NCI-H128 (cell line): Measurements from ENCODE around the gene SV2B.

Source experiments
- DNase-seq: peaks from one replicate; lab custom pipeline; 2025; ENCODE audit not compliant: unreplicated experiment; lab: John Stamatoyannopoulos, UW

The SV2B gene

GRCh38 chr15:91136386-91136923, 36.4 kb downstream of the SV2B start:
- DNase-seq: no peak

DNA sequence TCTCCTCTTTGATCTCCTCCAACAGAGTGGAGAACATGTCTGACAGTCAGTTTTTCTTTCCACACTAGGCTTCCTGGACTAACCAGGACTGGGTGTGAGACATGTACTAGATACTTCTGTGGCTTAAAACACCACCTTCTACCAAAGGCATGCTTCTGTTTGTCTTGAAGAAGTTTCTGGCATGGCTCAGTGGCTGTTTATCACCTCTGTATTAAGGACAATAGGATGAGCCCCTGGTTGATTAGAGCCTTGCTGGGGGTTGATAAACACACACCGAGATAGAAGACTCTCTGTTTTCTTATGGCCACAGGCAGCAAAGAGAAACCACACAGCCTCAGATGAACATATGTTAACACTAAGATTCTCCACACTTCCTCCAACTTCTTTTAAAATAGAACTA, 40.5 kb downstream of the SV2B start:
- no peak for DNase-seq

DNA sequence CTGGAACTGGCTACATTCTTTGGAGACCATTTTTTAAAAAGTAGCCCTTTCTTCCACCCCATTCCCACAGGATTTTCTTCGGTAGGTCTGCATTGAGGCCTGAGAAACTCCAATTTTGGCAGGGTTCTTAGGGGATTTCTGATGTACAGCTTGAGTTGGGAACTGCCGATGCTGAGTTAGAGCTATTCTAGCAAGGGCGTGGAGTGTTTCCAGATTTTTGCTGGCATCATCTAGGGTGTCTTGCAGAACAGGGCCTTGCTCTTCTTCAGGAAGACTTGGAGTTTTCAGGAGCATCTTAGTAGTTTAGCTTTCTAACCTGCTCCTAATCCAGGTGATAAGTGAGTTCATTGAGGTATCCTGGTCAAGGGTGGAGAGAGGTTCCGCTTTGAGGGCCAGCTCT, 41.0 kb downstream of the SV2B start:
- no peak for DNase-seq

- no peak for DNase-seq
Observed at GRCh38 chr15:91142106-91142744, 42.2 kb downstream of the SV2B start.

DNA sequence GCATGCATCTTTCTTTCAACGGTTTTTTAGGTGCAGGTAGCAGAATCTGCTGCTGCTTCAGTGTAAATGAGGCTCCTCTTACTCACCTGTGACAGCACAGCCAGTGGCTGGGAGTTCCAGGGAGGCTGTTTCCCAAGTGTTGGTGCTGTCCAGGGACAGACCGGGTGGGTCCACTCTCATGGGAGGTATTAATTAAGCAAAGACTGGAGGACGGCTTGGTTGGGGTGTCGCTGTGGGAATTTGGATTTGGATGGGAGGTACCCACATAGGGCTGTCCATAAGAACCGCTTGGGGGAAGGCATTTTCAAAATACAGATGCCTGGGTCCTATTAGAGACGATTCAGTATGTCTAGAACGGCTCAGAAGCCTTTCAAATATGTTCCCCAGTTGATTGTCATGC, 42.9 kb downstream of the SV2B start:
- no peak for DNase-seq

DNA sequence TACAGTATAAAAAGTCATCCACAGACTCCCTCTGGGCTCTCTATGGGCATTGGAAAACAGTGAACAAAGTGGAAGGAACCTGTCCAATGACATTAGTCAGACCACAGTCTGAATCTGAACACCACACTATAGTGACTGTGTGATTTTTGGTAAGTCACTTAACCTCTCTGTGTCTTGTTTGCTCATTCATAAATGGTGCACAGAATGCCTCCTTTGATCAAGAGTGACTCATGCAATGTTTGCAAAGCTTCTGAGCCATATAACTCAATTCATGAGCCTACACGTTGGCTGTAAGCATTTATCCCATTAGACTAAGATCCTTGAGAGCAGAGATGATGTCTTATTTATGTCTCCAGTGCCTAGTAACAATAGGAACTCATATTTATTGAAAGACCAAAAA, 46.7 kb downstream of the SV2B start:
- DNase-seq: no peak

DNA sequence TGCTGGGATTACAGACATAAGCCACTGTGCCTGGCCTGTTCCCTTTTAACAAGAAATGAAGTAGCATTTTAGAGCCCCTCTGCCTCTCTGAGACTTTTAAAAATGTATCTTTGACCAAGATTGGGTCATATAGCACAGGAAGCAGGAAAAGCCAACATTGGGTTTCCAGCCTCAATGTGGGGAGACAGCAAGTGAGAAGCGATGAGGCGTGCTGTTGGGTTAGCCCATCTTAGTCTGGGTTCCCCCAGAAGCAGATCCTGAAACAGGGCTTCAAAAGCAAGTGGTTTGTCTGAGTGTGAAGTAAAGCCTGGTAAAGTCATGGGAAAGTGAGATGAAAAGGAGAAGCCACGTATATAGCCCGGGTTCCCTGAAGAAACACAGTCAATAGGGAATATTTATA, 48.2 kb downstream of the SV2B start:
- no peak for DNase-seq

GRCh38 chr15:91150502-91151160, 50.6 kb downstream of the SV2B start:
- DNase-seq: no peak

- DNase-seq: no peak
Observed at GRCh38 chr15:91151781-91152563, 51.9 kb downstream of the SV2B start.

GRCh38 chr15:91152896-91153581, 53.0 kb downstream of the SV2B start:
- no peak for DNase-seq

GRCh38 chr15:91153954-91154353, 53.9 kb downstream of the SV2B start:
- DNase-seq: no peak

DNA sequence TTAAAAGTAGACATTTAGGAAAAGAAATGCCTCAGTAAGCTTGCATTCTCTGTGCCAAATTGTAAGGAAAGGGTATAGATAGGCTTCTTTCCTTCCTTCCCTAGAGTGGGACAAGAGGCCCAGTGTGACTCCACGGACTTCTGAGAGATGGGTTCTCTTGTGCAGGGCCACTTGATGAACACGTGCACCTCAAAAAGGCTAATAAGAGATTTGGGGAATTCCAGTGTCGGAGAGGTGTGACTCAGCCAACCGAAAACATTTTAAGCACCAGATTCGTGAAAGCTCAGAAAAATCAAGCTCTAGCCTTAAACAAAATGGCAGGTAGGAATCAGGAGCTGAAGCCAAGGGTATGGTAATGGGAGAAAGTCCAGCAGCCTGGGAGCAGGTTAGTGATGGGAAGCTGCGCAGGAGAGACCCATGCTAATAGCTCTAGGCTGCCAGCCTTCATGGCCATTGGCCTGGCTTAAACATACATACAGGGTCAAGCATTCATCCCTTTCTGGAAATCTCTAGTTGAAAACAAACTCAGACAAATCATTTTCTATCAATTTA, 56.2 kb downstream of the SV2B start:
- DNase-seq: no peak

- no peak for DNase-seq
Observed at GRCh38 chr15:91158415-91159394, 58.6 kb downstream of the SV2B start.

DNA sequence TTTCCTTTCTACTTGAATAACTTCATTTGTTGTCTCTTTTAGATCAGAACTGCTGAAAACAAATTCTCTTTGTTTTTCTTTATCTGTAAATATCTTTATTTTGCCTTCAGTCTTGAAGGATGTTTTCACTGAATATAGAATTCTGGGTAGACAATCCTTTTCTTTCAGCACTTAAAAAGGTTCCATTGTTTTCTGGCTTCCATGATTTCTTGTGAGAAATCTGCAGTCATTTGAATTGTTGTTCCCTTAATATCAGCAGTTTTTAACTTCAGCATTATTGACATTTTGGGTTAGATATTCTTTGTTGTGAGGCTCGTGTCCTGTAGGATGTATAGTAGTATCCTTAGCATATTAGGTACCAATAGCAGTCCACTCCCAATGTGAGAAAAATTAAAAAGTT, 65.8 kb downstream of the SV2B start:
- no peak for DNase-seq

GRCh38 chr15:91168457-91168856, 68.4 kb downstream of the SV2B start:
- no peak for DNase-seq

- DNase-seq: no peak
Observed at GRCh38 chr15:91171334-91171733, 71.3 kb downstream of the SV2B start.

- DNase-seq: no peak
Observed at GRCh38 chr15:91182101-91182500, 82.0 kb downstream of the SV2B start.

GRCh38 chr15:91183596-91183995, 83.5 kb downstream of the SV2B start:
- DNase-seq: no peak

DNA sequence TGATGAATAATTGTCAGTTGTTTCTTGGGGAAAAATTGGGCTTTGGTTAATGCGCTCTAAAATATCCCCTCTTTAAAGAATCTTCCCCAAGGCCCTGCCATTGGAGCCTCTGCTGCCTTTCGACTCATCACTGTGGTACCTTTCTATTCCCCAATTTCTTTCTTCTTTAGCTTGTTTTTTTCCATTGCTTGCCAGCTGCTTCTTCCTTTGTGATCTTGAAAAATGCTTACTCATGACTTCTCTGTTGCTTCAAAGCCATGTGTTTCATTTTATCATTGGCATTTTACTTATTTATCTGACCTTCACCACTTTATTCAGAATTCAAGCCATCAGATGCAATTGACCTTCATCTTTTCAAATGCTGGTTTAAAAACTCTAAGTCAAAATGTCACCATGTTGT, 84.4 kb downstream of the SV2B start:
- DNase-seq: no peak
